Amniotic epithelial cell (primary cell): ENCODE data around the gene EXOSC6.
"Not testable (repeated sequence)": the region's sequence is repeated elsewhere in the genome, so short reads cannot be mapped to it uniquely, and the experiment has no call there.

Experiments used
- DNase-seq: peaks from one replicate; pipeline ENCODE4 v3.0.0-alpha.2; 2010; ENCODE audit warnings: low read depth

EXOSC6 gene

GRCh38 chr16:70254180-70254964 is 2.6 kb upstream of the EXOSC6 start:
- no peak for DNase-seq

DNA sequence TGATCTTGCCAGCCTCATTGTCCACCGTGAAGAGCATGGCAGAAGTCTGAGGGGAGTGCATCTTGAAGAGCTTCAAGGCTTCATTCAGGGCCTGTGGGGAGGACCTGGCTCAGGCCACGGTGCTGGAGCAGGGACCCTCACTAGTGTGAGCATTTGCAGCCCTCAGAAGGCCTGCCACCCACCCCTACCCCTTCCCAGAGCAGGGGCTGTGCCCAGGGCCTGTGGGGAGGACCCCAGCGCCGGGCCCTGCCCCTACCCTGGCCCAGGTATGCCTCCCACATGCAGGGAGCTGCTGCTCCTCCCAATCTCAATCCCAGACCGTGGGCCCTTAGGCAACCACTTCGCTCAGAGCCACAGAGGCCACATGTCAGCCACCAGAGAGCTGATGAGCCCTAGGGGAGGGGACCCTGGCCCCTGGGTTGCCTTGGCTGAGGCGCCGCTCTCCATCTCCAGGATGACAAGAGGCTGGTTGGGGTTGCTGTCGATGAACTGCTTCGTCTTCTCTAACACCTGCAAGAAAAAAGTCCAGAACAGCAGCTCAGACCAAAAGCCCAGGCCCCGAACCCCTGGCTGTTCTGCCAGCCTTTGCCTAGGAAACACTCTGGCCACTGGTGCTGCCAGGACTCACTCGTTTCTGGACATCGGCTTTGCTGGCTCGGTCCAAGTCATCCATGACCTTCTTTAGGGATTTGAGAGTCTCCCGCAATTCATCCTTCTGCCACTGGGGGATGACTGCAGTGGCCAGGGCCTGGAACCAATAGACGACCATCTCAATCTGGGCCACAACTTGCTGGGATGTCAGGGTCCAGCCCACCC is 1.8 kb upstream of the EXOSC6 start:
- DNase-seq = peak; percentile 44

DNA sequence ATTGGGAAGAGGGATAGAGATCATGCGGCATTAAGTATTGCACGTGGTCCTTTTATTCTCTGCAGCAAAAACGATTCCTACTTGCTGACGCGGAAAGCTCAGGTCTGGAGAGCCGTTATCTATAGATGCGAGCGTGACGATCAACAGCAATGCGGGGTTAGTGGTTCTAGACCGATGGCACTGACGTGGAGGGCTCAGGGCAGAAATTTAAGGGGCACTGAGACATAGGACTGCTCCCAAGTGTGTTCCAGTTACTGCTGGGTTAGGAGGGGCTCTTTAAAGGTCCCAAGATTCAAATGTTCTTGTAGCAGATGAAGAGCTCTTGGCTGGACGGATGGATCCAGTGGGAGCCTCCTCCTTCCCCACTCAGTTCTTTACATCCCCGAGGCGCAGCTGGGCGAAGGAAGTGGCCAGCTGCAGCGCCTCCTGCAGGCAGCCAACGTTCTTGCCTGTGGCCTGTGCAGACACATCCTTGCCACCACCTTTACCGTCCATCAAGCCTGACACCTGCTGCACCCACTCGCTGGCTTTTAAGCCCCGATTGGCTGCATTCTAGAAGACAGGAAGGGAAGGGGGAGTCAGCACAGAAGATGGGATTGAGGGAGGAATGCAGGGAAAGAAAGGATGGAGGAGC is 732 bp upstream of the EXOSC6 start:
- no peak for DNase-seq

GRCh38 chr16:70250748-70251628 is 752 bp downstream of the EXOSC6 start:
- peak; percentile 51 for DNase-seq

GRCh38 chr16:70249697-70250096 is 2.0 kb downstream of the EXOSC6 start:
- DNase-seq = not testable (repeated sequence)

- DNase-seq = not testable (repeated sequence)
Measured at GRCh38 chr16:70238773-70239172, 13.0 kb downstream of the EXOSC6 start.

DNA sequence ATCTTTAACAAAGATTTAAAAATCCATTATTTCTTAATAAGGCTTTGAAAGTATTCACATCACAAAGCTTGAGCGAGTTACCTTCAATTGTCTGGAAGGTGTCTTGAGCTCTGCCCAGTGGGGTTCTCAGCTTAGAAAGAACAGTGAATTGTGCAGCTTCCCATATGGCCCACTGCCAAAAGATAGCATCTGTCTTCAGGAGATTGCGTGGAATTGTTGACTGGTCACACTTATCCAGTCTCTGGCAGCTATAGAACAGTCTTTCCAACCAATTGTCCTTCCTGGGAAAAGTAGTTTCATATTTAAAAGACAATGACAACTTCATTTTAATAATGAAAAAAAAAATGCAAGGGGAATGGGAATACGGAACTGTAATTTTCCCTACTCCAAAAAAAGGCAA is 19.9 kb downstream of the EXOSC6 start:
- DNase-seq = not testable (repeated sequence)

DNA sequence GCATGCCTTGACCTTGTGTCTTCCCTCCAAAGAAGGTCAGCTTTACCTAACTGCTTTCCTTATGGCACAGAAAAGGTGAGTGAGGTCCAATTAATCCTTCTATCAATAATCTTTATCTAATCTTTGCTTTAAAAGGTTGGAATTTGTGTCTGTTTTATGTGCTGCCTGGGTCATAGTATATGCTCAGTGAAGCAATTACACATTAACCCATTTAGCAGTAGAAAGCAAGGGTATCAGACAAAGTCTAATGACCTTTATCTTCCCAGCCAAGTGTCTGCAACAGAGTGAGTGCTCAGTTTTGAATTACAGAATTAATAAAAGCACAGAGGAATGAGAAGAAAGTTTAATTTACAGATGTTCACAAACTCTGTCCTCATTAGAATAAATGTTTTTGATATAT is 25.7 kb downstream of the EXOSC6 start:
- DNase-seq = not testable (repeated sequence)

DNA sequence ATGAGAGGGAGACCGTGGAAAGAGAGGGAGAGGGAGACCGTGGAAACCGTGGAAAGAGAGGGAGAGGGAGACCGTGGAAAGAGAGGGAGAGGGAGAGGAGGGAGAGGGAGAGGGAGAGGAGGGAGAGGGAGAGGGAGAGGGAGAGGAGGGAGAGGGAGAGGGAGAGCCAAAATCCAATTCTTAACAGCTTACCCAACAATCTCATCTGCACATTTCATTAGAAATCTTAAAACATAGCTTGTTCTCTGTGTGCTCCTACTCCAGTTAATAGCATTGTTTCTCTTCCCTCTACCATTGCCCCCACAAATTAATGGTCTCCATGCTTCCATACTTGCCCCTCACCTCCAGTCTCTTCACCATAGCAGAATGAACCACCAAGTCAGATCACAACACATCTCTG is 26.3 kb downstream of the EXOSC6 start:
- not testable (repeated sequence) for DNase-seq

DNA sequence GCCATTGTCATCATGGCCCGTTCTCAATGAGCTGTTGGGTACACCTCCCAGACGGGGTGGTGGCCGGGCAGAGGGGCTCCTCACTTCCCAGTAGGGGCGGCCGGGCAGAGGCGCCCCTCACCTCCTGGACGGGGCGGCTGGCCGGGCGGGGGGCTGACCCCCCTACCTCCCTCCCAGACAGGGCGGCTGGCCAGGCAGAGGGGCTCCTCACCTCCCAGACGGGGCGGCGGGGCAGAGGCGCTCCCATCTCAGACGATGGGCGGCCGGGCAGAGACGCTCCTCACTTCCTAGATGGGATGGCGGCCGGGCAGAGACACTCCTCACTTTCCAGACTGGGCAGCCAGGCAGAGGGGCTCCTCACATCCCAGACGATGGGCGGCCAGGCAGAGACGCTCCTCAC is 27.1 kb downstream of the EXOSC6 start:
- not testable (repeated sequence) for DNase-seq

- not testable (repeated sequence) for DNase-seq
Measured at GRCh38 chr16:70223971-70224513, 27.7 kb downstream of the EXOSC6 start.

DNA sequence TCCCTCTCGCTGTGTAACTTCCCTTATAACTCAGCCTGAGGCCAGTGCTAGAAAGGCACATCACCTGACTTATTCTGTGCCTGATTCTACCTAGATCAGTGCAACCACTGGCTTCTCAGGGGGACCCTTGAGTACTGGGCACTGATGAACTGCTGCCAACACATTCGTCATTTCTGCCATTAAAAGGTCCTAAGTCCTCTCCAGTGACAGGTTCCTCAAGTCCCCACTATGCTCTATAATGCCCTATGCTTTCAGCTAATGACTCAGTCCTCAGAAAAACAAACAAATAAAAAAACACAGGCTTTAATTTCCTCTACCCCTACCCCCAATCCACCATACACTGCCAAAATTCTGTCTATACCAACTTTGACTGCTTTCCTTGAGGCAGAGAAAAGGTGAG is 28.5 kb downstream of the EXOSC6 start:
- not testable (repeated sequence) for DNase-seq

DNA sequence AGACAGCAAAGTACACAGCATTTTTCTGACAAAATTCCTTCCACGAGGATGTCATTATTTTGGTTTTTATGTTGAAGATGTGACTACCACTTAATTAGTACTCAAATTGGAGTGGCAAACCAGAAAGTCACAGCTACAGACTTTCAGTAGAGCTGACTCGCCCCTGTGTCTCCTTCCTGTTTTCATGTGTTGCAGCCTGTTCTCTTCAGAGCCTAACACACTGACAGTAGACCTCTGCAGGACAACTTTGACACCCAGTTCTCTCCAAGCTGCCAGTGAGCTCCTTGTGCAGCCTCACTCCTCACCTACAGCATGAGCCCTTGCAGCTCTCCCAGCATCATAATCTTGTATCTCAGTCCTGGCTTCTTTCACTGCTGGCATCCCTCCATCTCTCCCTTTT is 29.2 kb downstream of the EXOSC6 start:
- not testable (repeated sequence) for DNase-seq

GRCh38 chr16:70218586-70218985 is 33.2 kb downstream of the EXOSC6 start:
- DNase-seq = not testable (repeated sequence)

- not testable (repeated sequence) for DNase-seq
Measured at GRCh38 chr16:70206382-70206781, 45.4 kb downstream of the EXOSC6 start.

DNA sequence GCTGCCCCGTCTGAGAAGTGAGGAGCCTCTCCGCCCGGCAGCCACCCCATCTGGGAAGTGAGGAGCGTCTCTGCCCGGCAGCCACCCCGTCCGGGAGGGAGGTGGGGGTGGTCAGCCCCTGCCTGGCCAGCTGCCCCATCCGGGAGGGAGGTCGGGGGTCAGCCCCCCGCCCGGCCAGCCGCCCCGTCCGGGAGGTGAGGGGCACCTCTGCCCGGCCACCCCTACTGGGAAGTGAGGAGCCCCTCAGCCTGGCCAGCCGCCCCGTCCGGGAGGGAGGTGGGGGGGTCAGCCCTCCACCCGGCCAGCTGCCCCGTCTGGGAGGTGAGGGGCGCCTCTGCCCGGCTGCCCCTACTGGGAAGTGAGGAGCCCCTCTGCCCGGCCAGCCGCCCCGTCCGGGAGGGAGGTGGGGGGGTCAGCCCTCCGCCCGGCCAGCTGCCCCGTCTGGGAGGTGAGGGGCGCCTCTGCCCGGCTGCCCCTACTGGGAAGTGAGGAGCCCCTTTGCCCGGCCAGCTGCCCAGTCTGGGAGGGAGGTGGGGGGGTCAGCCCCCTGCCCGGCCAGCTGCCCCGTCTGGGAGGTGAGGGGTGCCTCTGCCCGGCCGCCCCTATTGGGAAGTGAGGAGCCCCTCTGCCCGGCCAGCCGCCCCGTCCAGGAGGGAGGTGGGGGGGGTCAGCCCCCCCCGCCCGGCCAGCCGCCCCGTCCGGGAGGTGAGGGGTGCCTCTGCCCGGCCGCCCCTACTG is 46.9 kb downstream of the EXOSC6 start:
- DNase-seq = not testable (repeated sequence)

DNA sequence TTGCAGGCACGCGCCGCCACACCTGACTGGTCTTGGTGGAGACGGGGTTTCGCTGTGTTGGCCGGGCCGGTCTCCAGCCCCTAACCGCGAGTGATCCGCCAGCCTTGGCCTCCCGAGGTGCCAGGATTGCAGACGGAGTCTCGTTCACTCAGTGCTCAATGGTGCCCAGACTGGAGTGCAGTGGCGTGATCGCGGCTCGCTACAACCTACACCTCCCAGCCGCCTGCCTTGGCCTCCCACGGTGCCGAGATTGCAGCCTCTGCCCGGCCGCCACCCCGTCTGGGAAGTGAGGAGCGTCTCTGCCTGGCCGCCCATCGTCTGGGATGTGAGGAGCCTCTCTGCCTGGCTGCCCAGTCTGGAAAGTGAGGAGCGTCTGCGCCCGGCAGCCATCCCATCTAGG is 47.7 kb downstream of the EXOSC6 start:
- DNase-seq = not testable (repeated sequence)

DNA sequence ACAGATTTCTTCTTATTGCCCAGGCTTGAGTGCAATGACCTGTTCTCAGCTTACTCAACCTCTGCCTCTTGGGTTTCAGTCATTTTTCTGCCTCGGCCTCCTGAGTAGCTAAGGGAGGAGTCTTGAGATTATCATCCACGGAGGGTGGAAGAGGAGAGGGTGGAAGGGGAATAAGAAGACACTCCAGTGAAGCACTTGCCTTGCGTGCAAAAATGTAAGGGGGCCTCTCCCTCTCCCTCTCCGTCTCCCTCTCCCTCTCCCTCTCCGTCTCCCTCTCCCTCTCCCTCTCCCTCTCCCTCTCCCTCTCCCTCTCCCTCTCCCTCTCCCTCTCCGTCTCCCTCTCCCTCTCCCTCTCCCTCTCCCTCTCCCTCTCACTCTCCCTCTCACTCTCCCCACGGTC is 48.2 kb downstream of the EXOSC6 start:
- DNase-seq = not testable (repeated sequence)

- DNase-seq = not testable (repeated sequence)
Measured at GRCh38 chr16:70200063-70200462, 51.7 kb downstream of the EXOSC6 start.

GRCh38 chr16:70199170-70199569 is 52.6 kb downstream of the EXOSC6 start:
- not testable (repeated sequence) for DNase-seq

DNA sequence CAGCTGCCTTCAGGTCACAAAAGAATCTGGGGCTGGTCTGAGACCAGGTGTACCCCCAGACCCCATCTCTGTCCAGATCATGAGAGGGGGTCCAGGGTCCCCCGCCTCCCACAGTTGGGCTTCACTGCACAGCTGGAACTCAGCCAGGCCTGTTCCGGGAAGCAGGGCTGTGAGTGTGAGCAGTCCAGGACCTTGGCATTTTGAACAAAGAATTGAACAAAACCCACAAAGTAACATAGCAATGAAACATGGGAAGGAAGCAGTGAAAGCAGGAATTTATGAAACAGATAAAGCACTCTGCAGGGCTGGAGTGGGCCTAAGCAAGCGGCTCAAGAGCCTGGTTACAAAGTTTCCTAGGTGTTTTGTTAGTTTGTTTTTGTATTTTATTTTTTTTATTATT is 53.1 kb downstream of the EXOSC6 start:
- peak; percentile 31 for DNase-seq
